GM18951 (cell line): ENCODE measurements around the gene ADAM33.

ENCODE experiments used
- POLR2A ChIP-seq: IDR thresholded peaks from 4 replicates; pipeline ENCODE4 v1.6.1; 2011; ENCODE audit warnings: mild to moderate bottlenecking; ENCODE audit not compliant: insufficient read length, insufficient read depth; ENCODE audit errors: extremely low read depth
- in situ Hi-C: fragments of 300-500 bp; cut with MboI; formaldehyde crosslinking; loops from one replicate; pipeline ENCODE4 v1.12.0; 2022; ENCODE audit warnings: low sequenced_read_pairs, mixed read lengths, inconsistent platforms; ENCODE audit not compliant: unreplicated experiment

Gene ADAM33

DNA sequence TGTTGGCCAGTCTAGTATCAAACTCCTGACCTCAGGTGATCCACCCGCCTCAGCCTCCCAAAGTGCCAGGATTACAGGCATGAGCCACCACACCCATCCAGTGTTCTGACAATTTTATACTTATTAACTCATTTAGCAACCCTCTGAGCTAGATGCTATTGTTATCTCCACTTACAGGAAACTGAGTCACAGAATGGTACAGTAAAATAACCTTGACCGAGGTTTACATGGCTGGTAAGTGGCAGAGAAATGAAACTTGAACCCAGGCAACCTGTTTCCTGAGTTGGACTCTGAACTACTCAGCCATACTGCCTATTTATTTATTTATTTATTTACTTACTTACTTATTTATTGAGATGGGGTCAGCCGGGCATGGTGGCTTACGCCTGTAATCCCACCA lies 37.2 kb upstream of the ADAM33 start:
- no peak for TF ChIP-seq POLR2A
- in situ Hi-C loops = no loop called here

DNA sequence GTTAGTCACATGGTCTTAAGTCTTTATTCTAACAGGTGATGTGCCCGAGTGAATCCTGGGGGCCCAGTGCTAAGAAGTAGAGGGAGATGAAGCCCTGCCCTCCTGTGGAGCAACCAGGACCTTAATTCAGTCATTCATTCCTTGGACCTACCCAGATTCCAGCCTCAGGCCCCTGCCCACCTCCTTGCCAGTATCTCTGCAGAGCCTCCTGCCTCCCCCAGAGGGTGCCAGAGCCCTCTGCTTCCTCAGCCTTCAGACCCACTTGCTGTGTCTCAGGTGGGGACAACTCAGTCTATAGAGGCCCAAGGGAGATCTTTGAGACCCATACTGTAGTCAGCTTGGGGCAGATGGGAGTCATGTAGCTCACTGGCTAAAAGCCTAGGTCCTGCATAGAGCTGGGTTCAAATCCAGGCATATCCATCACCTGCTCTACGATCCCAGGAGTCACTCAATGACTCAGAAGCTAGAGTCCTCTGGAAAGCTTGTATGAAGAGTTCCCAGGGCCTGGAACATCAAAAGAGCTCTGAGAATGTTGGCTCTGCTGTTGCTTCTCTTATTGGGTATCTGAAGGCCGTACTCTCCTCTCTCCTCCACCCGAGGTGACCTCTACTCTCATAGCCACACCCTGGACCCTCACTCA lies 34.5 kb upstream of the ADAM33 start:
- in situ Hi-C loops = no loop called here

DNA sequence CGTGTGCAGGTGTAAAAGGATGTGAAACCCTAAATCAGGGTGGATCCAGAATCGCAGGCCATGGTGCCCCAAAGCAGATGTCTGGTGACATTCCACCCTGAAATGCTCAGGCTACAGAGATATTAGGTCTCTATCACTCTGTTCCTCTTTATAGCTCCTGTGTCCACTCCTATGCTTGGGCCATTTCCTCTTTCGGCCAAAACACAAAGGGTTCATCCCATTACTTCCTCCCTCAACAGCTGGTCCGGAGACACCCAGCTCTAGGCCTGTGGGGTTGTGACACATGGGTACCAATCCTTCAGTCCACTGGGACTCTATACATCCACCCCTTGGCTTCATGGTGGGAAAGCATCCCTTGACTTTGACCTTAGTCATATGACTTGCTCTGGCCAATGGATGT lies 32.3 kb upstream of the ADAM33 start:
- no peak for TF ChIP-seq POLR2A
- in situ Hi-C loops = no loop called here

More for the DNA sequence above, 34.5 kb upstream of the ADAM33 start:
- no peak for TF ChIP-seq POLR2A

DNA sequence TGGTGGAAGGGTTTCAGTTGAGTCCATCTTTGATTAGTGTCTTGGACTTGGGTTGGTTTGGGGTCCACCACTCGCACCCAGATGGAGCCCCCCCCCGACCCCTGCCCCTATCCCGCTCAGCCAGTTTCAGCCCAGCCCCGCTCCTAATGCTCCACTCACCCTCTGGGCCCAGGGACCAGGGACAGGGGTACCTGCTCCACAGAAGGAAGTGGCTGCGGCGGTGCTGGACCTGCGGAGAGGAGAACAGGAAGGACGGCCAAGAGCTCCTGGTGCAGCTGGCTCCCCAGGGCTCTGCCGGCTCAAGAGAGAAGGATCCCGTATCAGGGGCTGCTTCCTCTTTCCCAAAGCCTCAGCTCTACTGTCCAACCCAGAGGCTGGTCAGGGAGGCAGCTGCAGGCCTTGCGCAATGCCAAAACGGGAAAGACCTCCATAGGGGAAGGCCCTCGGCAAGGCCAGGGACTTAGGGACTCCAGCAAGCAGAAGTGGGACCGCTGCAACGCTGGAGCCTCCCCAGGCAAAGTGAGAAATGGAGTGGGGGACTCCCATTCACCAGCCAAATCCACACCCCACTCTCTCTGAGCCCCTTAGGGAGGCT lies 30.6 kb upstream of the ADAM33 start, which contains the start of gene SIGLEC1:
TSS of gene SIGLEC1 (minus strand) at position 322 of the 595 bp plus-strand sequence. CDS start 5,472 bp downstream, outside the sequence.
- in situ Hi-C loops = no loop called here
- TF ChIP-seq POLR2A = no peak

DNA sequence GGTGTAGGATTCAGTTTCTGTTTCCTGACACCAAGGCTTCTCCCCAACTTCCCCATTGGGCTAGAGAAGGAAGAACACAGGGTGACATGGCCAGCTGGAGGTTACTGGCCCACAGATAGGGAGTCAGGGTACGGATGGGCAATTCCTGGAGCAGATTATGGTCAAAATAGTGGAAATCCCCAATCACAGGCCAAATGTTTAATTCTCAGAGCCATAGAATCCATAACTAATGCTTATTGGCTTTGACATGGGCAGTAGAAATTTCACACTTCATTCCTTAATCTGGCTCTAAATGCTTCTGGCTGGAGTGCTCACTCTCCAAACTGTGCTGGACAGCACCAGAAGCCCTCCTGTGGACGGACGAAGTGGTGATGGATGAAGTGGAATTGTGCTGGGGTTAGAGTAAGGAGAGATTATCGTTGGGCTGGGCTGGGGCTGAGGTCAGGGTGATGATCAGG lies 29.7 kb upstream of the ADAM33 start:
- TF ChIP-seq POLR2A = no peak
- in situ Hi-C loops = no loop called here

DNA sequence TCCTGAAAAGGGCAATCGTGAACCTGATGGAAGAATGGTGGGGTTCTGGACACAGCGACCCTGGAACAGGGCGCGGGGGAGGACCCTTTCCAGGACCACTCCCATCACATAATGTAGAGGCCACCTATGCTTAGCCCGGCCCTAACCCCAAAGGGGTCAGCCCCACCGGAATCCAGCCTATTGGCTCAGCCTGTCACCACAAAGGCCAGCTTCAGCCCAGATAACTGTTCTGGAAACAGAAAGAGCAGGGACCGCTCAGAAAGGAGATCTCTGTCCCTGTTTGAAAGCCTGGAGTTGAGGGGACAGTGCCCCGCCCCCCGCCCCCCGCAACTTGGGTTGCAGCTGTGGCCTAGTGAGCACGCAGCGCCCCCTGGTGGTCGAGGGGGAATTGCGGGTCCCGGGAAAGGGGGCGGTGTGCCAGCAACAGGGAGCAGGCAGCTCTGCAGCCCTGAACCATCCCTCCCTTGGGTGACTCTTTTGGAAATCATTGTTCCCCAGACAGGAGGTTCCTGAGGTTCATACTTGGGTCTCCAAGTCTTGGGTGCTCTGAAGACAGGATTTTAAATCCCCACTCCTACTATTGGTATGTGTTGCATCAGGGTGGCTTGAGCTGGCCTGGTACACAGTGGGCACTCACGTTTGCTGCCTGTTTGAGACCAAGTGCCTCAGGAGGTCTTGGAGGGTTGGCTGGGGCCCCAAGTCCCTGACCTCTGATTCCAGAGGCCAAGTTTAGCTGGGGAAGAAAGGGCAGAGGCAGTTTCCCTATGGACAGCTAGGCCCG lies 29.1 kb upstream of the ADAM33 start:
- in situ Hi-C loops = no loop called here

DNA sequence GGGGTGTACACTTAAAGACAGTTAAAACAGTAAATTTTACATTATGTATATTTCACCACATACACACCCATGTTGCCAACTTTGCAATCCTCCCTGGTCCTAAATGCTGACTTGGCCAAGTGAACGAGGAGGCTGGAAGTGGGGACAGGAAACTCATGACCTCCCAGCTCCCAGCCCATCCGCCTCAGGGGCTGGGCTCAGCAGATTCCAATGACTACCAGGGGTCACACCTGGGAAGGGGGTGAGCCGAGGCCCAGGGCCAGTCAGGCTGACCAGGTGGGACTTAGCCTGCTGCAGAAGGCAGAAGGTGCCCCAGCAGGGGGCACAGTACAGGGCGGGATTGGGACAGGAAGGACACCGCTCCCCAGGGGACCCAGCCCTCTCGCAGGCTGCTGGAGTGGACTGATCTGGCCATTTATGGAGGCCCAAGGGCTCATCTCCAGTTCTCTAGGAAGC lies 28.2 kb upstream of the ADAM33 start:
- in situ Hi-C loops = no loop called here
- TF ChIP-seq POLR2A = no peak

More for the DNA sequence above, 29.1 kb upstream of the ADAM33 start:
- TF ChIP-seq POLR2A = no peak

DNA sequence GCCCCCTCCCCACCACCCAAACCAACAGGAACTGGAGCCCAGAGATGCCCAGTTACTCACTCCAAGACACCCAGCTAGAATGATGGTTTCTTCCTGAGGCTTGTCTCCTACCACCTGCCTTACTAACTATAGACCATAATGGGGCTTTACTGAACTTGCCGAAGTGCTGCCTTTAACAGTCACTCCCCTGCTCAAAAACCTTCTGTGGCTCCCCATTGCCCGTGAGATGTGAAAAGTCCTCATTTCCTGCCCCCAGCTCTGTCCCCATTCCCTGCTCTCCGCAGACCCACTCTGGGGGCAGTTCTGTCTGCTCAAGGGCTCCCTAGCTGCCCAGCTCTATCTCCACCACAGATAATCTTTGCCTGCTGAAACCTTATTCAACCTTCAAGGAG lies 25.7 kb upstream of the ADAM33 start:
- in situ Hi-C loops = no loop called here
- no peak for TF ChIP-seq POLR2A

DNA sequence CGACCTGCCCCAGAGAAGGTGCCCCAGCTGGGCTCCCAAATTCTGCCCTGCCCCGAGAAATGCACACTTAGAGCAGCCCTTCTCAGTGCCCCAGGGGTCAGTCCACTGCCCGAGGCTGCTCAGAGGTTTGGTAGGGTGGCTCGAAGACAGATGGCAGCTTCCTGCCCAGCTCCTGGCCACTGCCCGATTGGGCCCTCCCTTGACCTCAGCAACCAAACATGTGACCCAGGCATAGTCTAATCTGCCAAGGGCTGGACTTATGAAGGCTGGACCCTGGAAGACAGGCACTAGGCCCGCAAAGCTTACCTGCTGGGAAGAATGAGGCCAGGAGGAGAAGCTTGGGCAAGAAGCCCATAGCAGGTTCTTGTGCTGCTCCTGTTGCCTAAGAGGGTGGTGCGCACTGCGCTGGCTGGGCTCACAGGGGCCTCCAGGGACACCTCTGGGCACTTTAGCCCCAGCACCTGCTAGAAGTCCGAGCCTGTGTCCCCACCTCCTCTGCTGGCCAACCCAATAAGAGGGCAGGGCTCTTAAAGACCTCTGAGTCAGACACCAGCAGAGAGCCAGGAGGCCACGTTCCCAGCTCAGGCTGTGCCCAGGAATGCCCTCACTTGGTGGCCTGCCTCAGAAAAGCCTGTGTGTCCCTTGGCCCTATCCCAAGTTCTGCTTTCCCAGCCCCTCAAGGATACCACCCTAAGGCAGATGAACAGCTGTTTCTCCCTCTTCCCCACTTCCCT lies 25.1 kb upstream of the ADAM33 start:
- TF ChIP-seq POLR2A = no peak
- in situ Hi-C loops = no loop called here

DNA sequence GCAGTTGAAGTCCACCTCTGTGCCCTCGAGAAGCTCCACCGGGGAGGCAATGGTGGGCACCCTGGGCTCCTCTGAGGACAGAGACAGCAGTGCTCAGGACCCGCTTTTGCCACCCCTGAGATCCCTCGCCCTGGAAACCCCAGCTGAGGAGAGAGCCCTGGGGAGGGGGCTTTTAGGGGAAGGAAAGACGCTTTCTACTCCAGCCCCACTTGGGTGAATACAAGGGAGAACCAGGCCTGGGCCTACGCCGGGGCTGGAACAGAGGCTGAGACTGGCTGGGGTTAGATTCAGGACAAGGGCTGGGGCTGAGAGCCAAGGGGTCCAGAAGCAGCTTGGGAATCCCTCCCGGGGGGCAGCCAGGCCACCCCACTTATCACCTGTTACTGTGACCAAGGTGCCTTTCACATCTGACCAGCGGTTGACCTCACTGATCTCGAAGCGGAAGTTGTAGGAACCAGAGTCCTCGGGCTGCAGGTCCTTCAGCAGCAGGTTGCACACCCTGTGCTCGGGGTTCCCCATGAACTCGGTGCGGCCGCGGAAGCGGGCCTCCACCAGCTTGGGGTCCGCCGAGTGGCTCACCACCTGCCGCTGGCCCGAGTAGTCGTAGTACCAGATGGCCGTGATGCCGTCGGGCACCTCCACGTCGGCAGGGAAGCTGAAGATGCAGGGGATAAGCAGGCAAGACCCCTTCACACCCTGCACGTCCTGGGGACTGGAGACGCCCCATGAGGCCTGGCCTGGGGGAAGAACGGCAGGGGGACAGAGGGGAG lies 24.3 kb upstream of the ADAM33 start:
- in situ Hi-C loops = no loop called here
- TF ChIP-seq POLR2A = no peak

DNA sequence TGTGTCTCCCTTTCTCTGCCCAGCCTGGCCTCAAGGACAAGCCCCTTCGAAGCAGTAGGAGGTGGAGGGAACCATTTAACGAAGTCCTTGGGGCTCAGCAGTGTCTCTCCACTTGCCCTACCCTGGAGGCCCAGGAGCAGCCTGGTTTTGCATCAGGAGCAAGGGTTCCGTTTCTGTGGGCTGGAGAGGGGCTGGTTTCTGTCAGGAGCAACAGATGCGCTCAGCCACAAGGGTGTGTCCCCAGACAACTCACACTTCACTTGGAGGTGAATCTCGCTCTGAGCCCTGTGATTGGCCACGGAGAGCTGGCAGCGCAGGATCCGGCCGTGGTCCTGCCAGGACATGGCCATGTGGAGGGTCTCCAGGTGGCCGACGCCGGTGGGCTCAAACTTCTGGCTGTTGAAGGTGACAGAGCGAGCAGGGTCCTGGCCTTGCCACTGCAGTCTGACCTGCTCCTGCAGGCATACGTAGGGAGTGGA lies 23.7 kb upstream of the ADAM33 start:
- in situ Hi-C loops = no loop called here

DNA sequence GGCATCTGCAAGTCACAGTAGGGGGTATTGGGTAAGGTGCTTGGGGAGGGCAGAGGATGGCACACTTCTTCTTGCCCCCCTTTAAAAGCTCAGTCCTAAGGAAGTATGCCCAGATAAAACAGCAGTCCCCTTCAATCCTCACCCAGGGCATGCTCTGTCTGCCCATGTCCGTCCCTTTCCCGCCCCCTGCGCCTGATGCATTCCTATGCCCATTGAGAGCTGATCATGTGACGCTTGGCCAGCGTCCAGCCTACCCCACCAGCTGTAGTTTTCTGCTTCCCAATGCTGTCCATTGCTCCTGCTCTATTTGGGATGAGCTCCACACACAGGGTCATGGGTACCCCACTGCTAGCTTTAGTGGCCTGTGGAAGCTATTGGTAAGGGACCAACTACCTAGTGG lies 22.3 kb upstream of the ADAM33 start:
- no peak for TF ChIP-seq POLR2A
- in situ Hi-C loops = no loop called here

More for the DNA sequence above, 23.7 kb upstream of the ADAM33 start:
- no peak for TF ChIP-seq POLR2A
